HepG2 (cell line): ENCODE results near the gene RAMAC. TPM values are rescaled to one million over a fixed set of nuclear protein-coding genes. Genes with fewer than 3 reads are reported as not detected.
A peak's percentile ranks its signal among the peaks of the same experiment; 100 is the strongest.

Experiments
- AKAP8 ChIP-seq: sonication (generic); formaldehyde crosslinking; IDR thresholded peaks from 2 replicates; pipeline ENCODE4 v1.5.1; 2020; ENCODE audit warnings: mild to moderate bottlenecking, missing genetic modification reagents
- EED ChIP-seq: sonication (generic); formaldehyde crosslinking; IDR thresholded peaks from 2 replicates; pipeline ENCODE4 v1.5.0; 2020; ENCODE audit warnings: mild to moderate bottlenecking, missing genetic modification reagents
- HNRNPL ChIP-seq: fragments of 200-400 bp; formaldehyde crosslinking; IDR thresholded peaks from 2 replicates; pipeline ENCODE4 v1.6.1; 2017; ENCODE audit warnings: mild to moderate bottlenecking, low read depth, low read length
- MNT ChIP-seq: fragments of 450-650 bp; IDR thresholded peaks from 2 replicates; pipeline ENCODE4 v1.6.1; 2016
- NFE2L2 ChIP-seq: fragments of 150-350 bp; IDR thresholded peaks from 2 replicates; pipeline ENCODE4 v1.6.1; 2014; ENCODE audit warnings: low read length
- NR2F6 ChIP-seq, 2 experiments: IDR thresholded peaks; 2 replicates each; pipeline ENCODE4 v1.6.1; 2016; ENCODE audit warnings: antibody characterized with exemption in 1 of 2, mild to moderate bottlenecking in 1 of 2
- PBX2 ChIP-seq: IDR thresholded peaks from 2 replicates; pipeline ENCODE4 v1.6.1; 2016; ENCODE audit warnings: control low read depth
- ZNF205 ChIP-seq: IDR thresholded peaks from 2 replicates; pipeline ENCODE4 v1.6.1; 2018; ENCODE audit warnings: missing biosample characterization, missing genetic modification reagents
- ZNF274 ChIP-seq: sonication (generic); formaldehyde crosslinking; IDR thresholded peaks from 2 replicates; pipeline ENCODE4 v1.5.1; 2020; ENCODE audit warnings: mild to moderate bottlenecking, missing genetic modification reagents
- ZNF276 ChIP-seq: sonication (generic); formaldehyde crosslinking; IDR thresholded peaks from 2 replicates; pipeline ENCODE4 v1.4.0; 2020; ENCODE audit warnings: mild to moderate bottlenecking, low read depth, missing genetic modification reagents
- ZNF782 ChIP-seq: sonication (generic); formaldehyde crosslinking; IDR thresholded peaks from 2 replicates; pipeline ENCODE4 v1.4.0; 2020; ENCODE audit warnings: missing genetic modification reagents, mild to moderate bottlenecking, borderline replicate concordance
- ZSCAN9 ChIP-seq: IDR thresholded peaks from 2 replicates; pipeline ENCODE4 v1.6.1; 2016; ENCODE audit warnings: borderline replicate concordance
- polyA plus RNA-seq, 8 experiments: library from polyadenylated mRNA; depleted of rRNA in 3 of 8; stranded (reverse) in 7 of 8; unstranded in 1 of 8; fragments of >200 nt; fragmentation: Illumina TruSeq in 4 of 8; extraction: Trizol in 4 of 8; gene quantifications; 2 replicates each; pipeline versions ENCODE4 v1.2.1 to v1.2.3, GENCODE V29; 2011 to 2016; ENCODE audit warnings: low read depth in 4 of 8, missing spikeins in 1 of 8, mixed read lengths in 1 of 8; ENCODE audit not compliant: insufficient read depth in 1 of 8
- total RNA-seq, 5 experiments: library from RNA; depleted of rRNA; stranded (reverse); fragments of >200 nt; fragmentation: Illumina TruSeq; extraction: Trizol; gene quantifications; 2 replicates each; pipeline ENCODE4 v1.2.3, GENCODE V29; 2016; ENCODE audit warnings: low read depth in 1 of 5
- TF ChIP-seq, protein P1 (sequence below): sonication (generic); formaldehyde crosslinking; IDR thresholded peaks from 2 replicates; pipeline ENCODE4 v1.4.0; 2020; ENCODE audit warnings: mild to moderate bottlenecking, missing genetic modification reagents, borderline replicate concordance
- TF ChIP-seq, protein P2 (sequence below): sonication (generic); formaldehyde crosslinking; IDR thresholded peaks from 2 replicates; pipeline ENCODE4 v1.4.0; 2020; ENCODE audit warnings: missing genetic modification reagents
- TF ChIP-seq, protein P3 (sequence below): sonication (generic); formaldehyde crosslinking; IDR thresholded peaks from 2 replicates; pipeline ENCODE4 v1.5.0; 2020; ENCODE audit warnings: mild to moderate bottlenecking, missing genetic modification reagents

RAMAC gene
- total and polyA plus RNA-seq, 2 of the 13 experiments (the other 11 are each of a cell fraction or from before 2014, with no cell fraction given): 22.2 to 45.9 TPM

DNA sequence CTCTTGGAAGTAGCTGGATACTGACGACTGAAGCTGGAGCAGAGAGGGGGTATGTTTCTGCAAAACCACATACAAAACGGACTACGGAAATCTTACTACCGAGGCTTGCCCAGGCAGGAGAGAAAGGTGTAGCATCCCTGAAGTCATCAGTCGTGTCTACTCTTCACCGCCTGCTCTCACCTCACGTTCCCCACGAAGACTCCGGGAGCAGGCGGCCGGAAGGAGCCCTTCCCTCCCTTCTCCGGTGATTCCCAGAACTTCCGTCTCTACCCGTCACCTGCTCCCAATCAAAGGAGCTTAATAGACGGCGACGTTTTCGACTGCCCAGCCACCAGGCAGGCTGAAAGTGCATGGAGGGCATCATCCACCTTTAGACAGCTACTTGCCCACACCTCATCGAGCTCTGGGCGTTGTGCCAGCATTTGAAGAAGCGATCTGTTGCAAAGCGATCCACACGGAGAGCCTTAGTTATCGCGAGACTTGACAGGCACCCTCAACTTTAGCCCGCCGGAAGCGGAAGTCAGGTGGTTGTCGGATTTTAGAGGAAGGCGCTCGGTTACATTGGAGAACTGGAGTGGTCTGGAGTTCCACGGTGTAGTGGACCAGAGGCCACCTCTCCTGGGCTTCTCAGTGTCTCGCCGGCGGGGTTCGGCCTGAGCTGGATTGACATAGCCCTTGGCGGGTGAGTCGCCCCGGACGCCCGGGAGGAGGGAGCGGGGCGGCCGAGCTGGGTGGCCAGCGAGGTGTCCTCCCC lies at the start of gene RAMAC (continued):
- TF ChIP-seq NR2F6 (IDR thresholded peaks at IDR 0.05) (peak; percentile 19; the same call in 1 of the 2 replicates), NR2F6 (CRISPR knock-in tag; IDR thresholded peaks at IDR 0.05) (0 out of 2 replicates have a peak, but pooled peaks have one; percentile 30), PBX2 (CRISPR knock-in tag) (no peak), AKAP8 (CRISPR knock-in tag) (no peak), NFE2L2 (no peak), ZNF274 (peak; percentile 57; the same call in 1 of the 2 replicates), MNT (no peak), EED (CRISPR knock-in tag) (0 out of 2 replicates have a peak, but pooled peaks have one; percentile 54), ZNF205 (CRISPR knock-in tag) (peak; percentile 75), HNRNPL (no peak), ZNF276 (CRISPR knock-in tag) (peak; percentile 63; the same call in 1 of the 2 replicates), ZNF782 (no peak), ZSCAN9 (peak; percentile 66; the same call in 1 of the 2 replicates)
- TF ChIP-seq, protein P1, sequence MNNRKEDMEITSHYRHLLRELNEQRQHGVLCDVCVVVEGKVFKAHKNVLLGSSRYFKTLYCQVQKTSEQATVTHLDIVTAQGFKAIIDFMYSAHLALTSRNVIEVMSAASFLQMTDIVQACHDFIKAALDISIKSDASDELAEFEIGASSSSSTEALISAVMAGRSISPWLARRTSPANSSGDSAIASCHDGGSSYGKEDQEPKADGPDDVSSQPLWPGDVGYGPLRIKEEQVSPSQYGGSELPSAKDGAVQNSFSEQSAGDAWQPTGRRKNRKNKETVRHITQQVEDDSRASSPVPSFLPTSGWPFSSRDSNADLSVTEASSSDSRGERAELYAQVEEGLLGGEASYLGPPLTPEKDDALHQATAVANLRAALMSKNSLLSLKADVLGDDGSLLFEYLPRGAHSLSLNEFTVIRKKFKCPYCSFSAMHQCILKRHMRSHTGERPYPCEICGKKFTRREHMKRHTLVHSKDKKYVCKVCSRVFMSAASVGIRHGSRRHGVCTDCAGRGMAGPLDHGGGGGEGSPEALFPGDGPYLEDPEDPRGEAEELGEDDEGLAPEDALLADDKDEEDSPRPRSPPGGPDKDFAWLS: no peak
- TF ChIP-seq, protein P2, sequence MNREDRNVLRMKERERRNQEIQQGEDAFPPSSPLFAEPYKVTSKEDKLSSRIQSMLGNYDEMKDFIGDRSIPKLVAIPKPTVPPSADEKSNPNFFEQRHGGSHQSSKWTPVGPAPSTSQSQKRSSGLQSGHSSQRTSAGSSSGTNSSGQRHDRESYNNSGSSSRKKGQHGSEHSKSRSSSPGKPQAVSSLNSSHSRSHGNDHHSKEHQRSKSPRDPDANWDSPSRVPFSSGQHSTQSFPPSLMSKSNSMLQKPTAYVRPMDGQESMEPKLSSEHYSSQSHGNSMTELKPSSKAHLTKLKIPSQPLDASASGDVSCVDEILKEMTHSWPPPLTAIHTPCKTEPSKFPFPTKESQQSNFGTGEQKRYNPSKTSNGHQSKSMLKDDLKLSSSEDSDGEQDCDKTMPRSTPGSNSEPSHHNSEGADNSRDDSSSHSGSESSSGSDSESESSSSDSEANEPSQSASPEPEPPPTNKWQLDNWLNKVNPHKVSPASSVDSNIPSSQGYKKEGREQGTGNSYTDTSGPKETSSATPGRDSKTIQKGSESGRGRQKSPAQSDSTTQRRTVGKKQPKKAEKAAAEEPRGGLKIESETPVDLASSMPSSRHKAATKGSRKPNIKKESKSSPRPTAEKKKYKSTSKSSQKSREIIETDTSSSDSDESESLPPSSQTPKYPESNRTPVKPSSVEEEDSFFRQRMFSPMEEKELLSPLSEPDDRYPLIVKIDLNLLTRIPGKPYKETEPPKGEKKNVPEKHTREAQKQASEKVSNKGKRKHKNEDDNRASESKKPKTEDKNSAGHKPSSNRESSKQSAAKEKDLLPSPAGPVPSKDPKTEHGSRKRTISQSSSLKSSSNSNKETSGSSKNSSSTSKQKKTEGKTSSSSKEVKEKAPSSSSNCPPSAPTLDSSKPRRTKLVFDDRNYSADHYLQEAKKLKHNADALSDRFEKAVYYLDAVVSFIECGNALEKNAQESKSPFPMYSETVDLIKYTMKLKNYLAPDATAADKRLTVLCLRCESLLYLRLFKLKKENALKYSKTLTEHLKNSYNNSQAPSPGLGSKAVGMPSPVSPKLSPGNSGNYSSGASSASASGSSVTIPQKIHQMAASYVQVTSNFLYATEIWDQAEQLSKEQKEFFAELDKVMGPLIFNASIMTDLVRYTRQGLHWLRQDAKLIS (CRISPR knock-in tag): no peak
- TF ChIP-seq, protein P3, sequence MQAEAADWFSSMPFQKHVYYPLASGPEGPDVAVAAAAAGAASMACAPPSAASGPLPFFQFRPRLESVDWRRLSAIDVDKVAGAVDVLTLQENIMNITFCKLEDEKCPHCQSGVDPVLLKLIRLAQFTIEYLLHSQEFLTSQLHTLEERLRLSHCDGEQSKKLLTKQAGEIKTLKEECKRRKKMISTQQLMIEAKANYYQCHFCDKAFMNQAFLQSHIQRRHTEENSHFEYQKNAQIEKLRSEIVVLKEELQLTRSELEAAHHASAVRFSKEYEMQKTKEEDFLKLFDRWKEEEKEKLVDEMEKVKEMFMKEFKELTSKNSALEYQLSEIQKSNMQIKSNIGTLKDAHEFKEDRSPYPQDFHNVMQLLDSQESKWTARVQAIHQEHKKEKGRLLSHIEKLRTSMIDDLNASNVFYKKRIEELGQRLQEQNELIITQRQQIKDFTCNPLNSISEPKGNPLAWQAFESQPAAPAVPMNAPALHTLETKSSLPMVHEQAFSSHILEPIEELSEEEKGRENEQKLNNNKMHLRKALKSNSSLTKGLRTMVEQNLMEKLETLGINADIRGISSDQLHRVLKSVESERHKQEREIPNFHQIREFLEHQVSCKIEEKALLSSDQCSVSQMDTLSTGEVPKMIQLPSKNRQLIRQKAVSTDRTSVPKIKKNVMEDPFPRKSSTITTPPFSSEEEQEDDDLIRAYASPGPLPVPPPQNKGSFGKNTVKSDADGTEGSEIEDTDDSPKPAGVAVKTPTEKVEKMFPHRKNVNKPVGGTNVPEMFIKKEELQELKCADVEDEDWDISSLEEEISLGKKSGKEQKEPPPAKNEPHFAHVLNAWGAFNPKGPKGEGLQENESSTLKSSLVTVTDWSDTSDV: peak; percentile 93; the same call in 1 of the 2 replicates
